CD4-positive, alpha-beta memory T cell (primary cell): ENCODE data around the gene MDGA2. TPM values are rescaled to one million over a fixed set of nuclear protein-coding genes. Genes with fewer than 3 reads are reported as not detected.

Source experiments
- CTCF ChIA-PET: fragments of 350-600 bp; sonication (Branson Sonifier 250); formaldehyde crosslinking; loops from one replicate; lab custom pipeline; 2021; ENCODE audit warnings: inconsistent platforms; ENCODE audit not compliant: partially characterized antibody; lab: Charles Lee
- POLR2A ChIA-PET: fragments of 350-600 bp; sonication (Branson Sonifier 250); formaldehyde crosslinking; loops from one replicate; lab custom pipeline; 2021; ENCODE audit not compliant: partially characterized antibody; lab: Charles Lee
- DNase-seq, 5 donors: peaks; one replicate each; pipeline versions ENCODE4 v3.0.0 to v3.0.0-alpha.2; 2020 to 2022; ENCODE audit warnings: mixed read lengths in 1 of 5
- H3K27ac ChIP-seq: one replicate; pipeline ENCODE4 v1.7.0; 2013; ENCODE audit warnings: low read depth, low read length
- H3K27me3 ChIP-seq: 2 replicates; pipeline ENCODE4 v1.7.0; 2013; ENCODE audit warnings: mild to moderate bottlenecking, low read length, moderate library complexity; ENCODE audit not compliant: insufficient read depth
- H3K36me3 ChIP-seq: 2 replicates; pipeline ENCODE4 v1.7.0; 2013; ENCODE audit warnings: mild to moderate bottlenecking, low read length, moderate library complexity; ENCODE audit not compliant: insufficient read depth
- H3K4me1 ChIP-seq: 2 replicates; pipeline ENCODE4 v1.7.0; 2013; ENCODE audit warnings: mild to moderate bottlenecking, low read length, moderate library complexity; ENCODE audit not compliant: insufficient read depth
- H3K4me3 ChIP-seq, 2 donors: one replicate each; pipeline ENCODE4 v1.7.0; 2013; ENCODE audit warnings: low read length in 2 of 2, mild to moderate bottlenecking in 1 of 2
- H3K9me3 ChIP-seq, 2 donors: one replicate each; pipeline ENCODE4 v1.7.0; 2013; ENCODE audit warnings: low read length in 2 of 2, control low read depth in 1 of 2; ENCODE audit not compliant: control insufficient read depth in 1 of 2
- H3K27ac Mint-ChIP-seq, 7 donors: one replicate each; pipeline ENCODE4 v1.8.0; 2020 to 2021; ENCODE audit warnings: mixed read lengths in 7 of 7, mild to moderate bottlenecking in 6 of 7, inconsistent platforms in 3 of 7, moderate library complexity in 3 of 7
- H3K27me3 Mint-ChIP-seq, 2 donors: one replicate each; pipeline ENCODE4 v1.8.0; 2020 to 2021; ENCODE audit warnings: mixed read lengths in 2 of 2
- H3K36me3 Mint-ChIP-seq, 2 donors: one replicate each; pipeline ENCODE4 v1.8.0; 2020 to 2021; ENCODE audit warnings: mixed read lengths in 2 of 2, inconsistent platforms in 1 of 2, mild to moderate bottlenecking in 1 of 2
- H3K4me1 Mint-ChIP-seq, 4 donors: one replicate each; pipeline ENCODE4 v1.8.0; 2020 to 2021; ENCODE audit warnings: mixed read lengths in 4 of 4, mild to moderate bottlenecking in 1 of 4
- H3K4me3 Mint-ChIP-seq, 8 donors: one replicate each; pipeline ENCODE4 v1.8.0; 2020 to 2021; ENCODE audit warnings: mixed read lengths in 8 of 8, mild to moderate bottlenecking in 7 of 8, moderate library complexity in 6 of 8, inconsistent platforms in 3 of 8
- H3K9me3 Mint-ChIP-seq, 8 donors: one replicate each; pipeline ENCODE4 v1.8.0; 2020 to 2021; ENCODE audit warnings: mixed read lengths in 8 of 8, mild to moderate bottlenecking in 5 of 8, inconsistent platforms in 3 of 8, moderate library complexity in 1 of 8
- intact Hi-C: fragments of 100-400 bp; cut with micrococcal nuclease; formaldehyde crosslinking; loops from one replicate; pipeline ENCODE4 v1.15.1; 2023
- polyA plus RNA-seq, 2 donors: library from polyadenylated mRNA; unstranded; fragments of 300-500 nt; fragmentation: Illumina TruSeq; gene quantifications; one replicate each; pipeline ENCODE4 v1.2.3, GENCODE V29; 2021
- total RNA-seq, 2 experiments: library from RNA; stranded (reverse); gene quantifications; one replicate each; pipeline ENCODE4 v1.2.3, GENCODE V29; 2021

Gene MDGA2
- total and polyA plus RNA-seq, 4 experiments from 2014 or later, result not detected

- Histone ChIP-seq H3K4me3 (no peak overlapping the region), H3K36me3 (no peaks in the 10 kb centered on the region), H3K27ac (no peak overlapping the region), H3K9me3 (no peaks in the 10 kb centered on the region), H3K27me3 (no peaks in the 10 kb centered on the region), H3K4me1 (no peaks in the 10 kb centered on the region)
- H3K27me3 Mint-ChIP-seq, result no peaks in the 10 kb centered on the region
- ChIA-PET CTCF (no interaction called here), POLR2A (no interaction called here)
- intact Hi-C loops, result no loop called here
- DNase-seq, result no peak
- H3K4me3 Mint-ChIP-seq, result no peak overlapping the region
- H3K4me1 Mint-ChIP-seq, result no peaks in the 10 kb centered on the region
- peaks cover 0 to 9% (median 3%) of the 10 kb centered on the region in 8 donors for H3K9me3 Mint-ChIP-seq
- H3K27ac Mint-ChIP-seq, result no peak overlapping the region
- H3K36me3 Mint-ChIP-seq, result no peaks in the 10 kb centered on the region
These were observed 328.6 kb downstream of the MDGA2 start for GRCh38 chr14:47346849-47347248.

- H3K36me3 ChIP-seq, result no peaks in the 10 kb centered on the region
- Mint-ChIP-seq H3K9me3 (peaks cover 0 to 7% (median 3%) of the 10 kb centered on the region in 8 donors), H3K27me3 (no peaks in the 10 kb centered on the region), H3K27ac (no peak overlapping the region), H3K36me3 (no peaks in the 10 kb centered on the region), H3K4me3 (no peak overlapping the region), H3K4me1 (no peaks in the 10 kb centered on the region)
- no peak overlapping the region for H3K4me3 ChIP-seq
- POLR2A ChIA-PET, result no interaction called here
- no peak for DNase-seq
- no peaks in the 10 kb centered on the region for H3K9me3 ChIP-seq
- H3K4me1 ChIP-seq, result no peaks in the 10 kb centered on the region
- intact Hi-C loops, result no loop called here
- CTCF ChIA-PET, result no interaction called here
- no peak overlapping the region for H3K27ac ChIP-seq
- H3K27me3 ChIP-seq, result no peaks in the 10 kb centered on the region
These were observed 330.4 kb downstream of the MDGA2 start for GRCh38 chr14:47345016-47345415.

- H3K9me3 Mint-ChIP-seq, result peaks cover 0 to 5% (median 0%) of the 10 kb centered on the region in 8 donors
- intact Hi-C loops, result no loop called here
These were observed 342.5 kb downstream of the MDGA2 start for GRCh38 chr14:47332939-47333338.

GRCh38 chr14:47332106-47332505 is 343.3 kb downstream of the MDGA2 start:
- POLR2A ChIA-PET, result no interaction called here
- no peaks in the 10 kb centered on the region for H3K36me3 ChIP-seq
- no peaks in the 10 kb centered on the region for H3K27me3 ChIP-seq
- Mint-ChIP-seq H3K27ac (no peak overlapping the region), H3K9me3 (peaks cover 0 to 11% (median under 1%) of the 10 kb centered on the region in 8 donors), H3K36me3 (no peaks in the 10 kb centered on the region), H3K27me3 (no peaks in the 10 kb centered on the region), H3K4me1 (no peaks in the 10 kb centered on the region), H3K4me3 (no peak overlapping the region)
- intact Hi-C loops, result no loop called here
- no peak overlapping the region for H3K27ac ChIP-seq
- H3K4me1 ChIP-seq, result no peaks in the 10 kb centered on the region
- CTCF ChIA-PET, result no interaction called here
- H3K4me3 ChIP-seq, result no peak overlapping the region
- no peak for DNase-seq
- H3K9me3 ChIP-seq, result no peaks in the 10 kb centered on the region

More at GRCh38 chr14:47332939-47333338, 342.5 kb downstream of the MDGA2 start:
- no peaks in the 10 kb centered on the region for H3K4me1 Mint-ChIP-seq
- ChIA-PET CTCF (no interaction called here), POLR2A (no interaction called here)
- no peaks in the 10 kb centered on the region for H3K36me3 Mint-ChIP-seq
- no peak overlapping the region for H3K27ac ChIP-seq
- no peaks in the 10 kb centered on the region for H3K4me1 ChIP-seq
- H3K36me3 ChIP-seq, result no peaks in the 10 kb centered on the region
- H3K4me3 ChIP-seq, result no peak overlapping the region
- no peaks in the 10 kb centered on the region for H3K9me3 ChIP-seq
- no peak for DNase-seq
- no peaks in the 10 kb centered on the region for H3K27me3 Mint-ChIP-seq
- H3K4me3 Mint-ChIP-seq, result no peak overlapping the region
- H3K27me3 ChIP-seq, result no peaks in the 10 kb centered on the region
- no peak overlapping the region for H3K27ac Mint-ChIP-seq

- Histone ChIP-seq H3K27me3 (no peaks in the 10 kb centered on the region), H3K4me1 (no peaks in the 10 kb centered on the region), H3K36me3 (no peaks in the 10 kb centered on the region), H3K9me3 (no peaks in the 10 kb centered on the region), H3K4me3 (no peak overlapping the region), H3K27ac (no peak overlapping the region)
- CTCF ChIA-PET, result no interaction called here
- Mint-ChIP-seq H3K4me3 (no peak overlapping the region), H3K36me3 (no peaks in the 10 kb centered on the region), H3K4me1 (no peaks in the 10 kb centered on the region), H3K27me3 (no peaks in the 10 kb centered on the region), H3K27ac (no peak overlapping the region), H3K9me3 (peaks cover 0 to 7% (median under 1%) of the 10 kb centered on the region in 8 donors)
- DNase-seq, result no peak
- intact Hi-C loops, result no loop called here
- POLR2A ChIA-PET, result no interaction called here
These were observed 347.0 kb downstream of the MDGA2 start for GRCh38 chr14:47328376-47328775.

- CTCF ChIA-PET, result no interaction called here
- POLR2A ChIA-PET, result no interaction called here
- no peak for DNase-seq
These were observed 348.1 kb downstream of the MDGA2 start for GRCh38 chr14:47327336-47327735.

GRCh38 chr14:47322751-47323150 is 352.7 kb downstream of the MDGA2 start:
- no peaks in the 10 kb centered on the region for H3K4me1 ChIP-seq
- H3K27me3 ChIP-seq, result no peaks in the 10 kb centered on the region
- H3K9me3 ChIP-seq, result no peaks in the 10 kb centered on the region
- no peaks in the 10 kb centered on the region for H3K27me3 Mint-ChIP-seq
- peaks cover 0 to 12% (median 3%) of the 10 kb centered on the region in 8 donors for H3K9me3 Mint-ChIP-seq
- no peaks in the 10 kb centered on the region for H3K36me3 Mint-ChIP-seq
- H3K36me3 ChIP-seq, result no peaks in the 10 kb centered on the region
- H3K4me3 ChIP-seq, result no peak overlapping the region
- H3K4me3 Mint-ChIP-seq, result no peak overlapping the region
- POLR2A ChIA-PET, result no interaction called here
- intact Hi-C loops, result no loop called here
- H3K27ac Mint-ChIP-seq, result no peak overlapping the region
- H3K27ac ChIP-seq, result no peak overlapping the region
- DNase-seq, result no peak
- H3K4me1 Mint-ChIP-seq, result no peaks in the 10 kb centered on the region
- CTCF ChIA-PET, result no interaction called here

More at GRCh38 chr14:47327336-47327735, 348.1 kb downstream of the MDGA2 start:
- Histone ChIP-seq H3K4me3 (no peak overlapping the region), H3K4me1 (no peaks in the 10 kb centered on the region), H3K27ac (no peak overlapping the region), H3K36me3 (no peaks in the 10 kb centered on the region), H3K27me3 (no peaks in the 10 kb centered on the region), H3K9me3 (no peaks in the 10 kb centered on the region)
- Mint-ChIP-seq H3K27me3 (no peaks in the 10 kb centered on the region), H3K27ac (no peak overlapping the region), H3K9me3 (peaks cover 0 to 7% (median under 1%) of the 10 kb centered on the region in 8 donors), H3K36me3 (no peaks in the 10 kb centered on the region), H3K4me1 (no peaks in the 10 kb centered on the region), H3K4me3 (no peak overlapping the region)
- intact Hi-C loops, result no loop called here

- H3K4me3 ChIP-seq, result no peak overlapping the region
- H3K4me1 Mint-ChIP-seq, result no peaks in the 10 kb centered on the region
- H3K9me3 ChIP-seq, result no peaks in the 10 kb centered on the region
- no peak overlapping the region for H3K27ac ChIP-seq
- H3K36me3 Mint-ChIP-seq, result no peaks in the 10 kb centered on the region
- intact Hi-C loops, result no loop called here
- no peak overlapping the region for H3K27ac Mint-ChIP-seq
- POLR2A ChIA-PET, result no interaction called here
- H3K36me3 ChIP-seq, result no peaks in the 10 kb centered on the region
- CTCF ChIA-PET, result no interaction called here
- no peak for DNase-seq
- H3K27me3 ChIP-seq, result no peaks in the 10 kb centered on the region
- peaks cover 0 to 17% (median 5%) of the 10 kb centered on the region in 8 donors for H3K9me3 Mint-ChIP-seq
- H3K27me3 Mint-ChIP-seq, result no peaks in the 10 kb centered on the region
- no peak overlapping the region for H3K4me3 Mint-ChIP-seq
- H3K4me1 ChIP-seq, result no peaks in the 10 kb centered on the region
These were observed 373.3 kb downstream of the MDGA2 start for GRCh38 chr14:47302121-47302520.
